ENCODE data around the gene LCOR. TPM values are rescaled to one million over a fixed set of nuclear protein-coding genes. Genes with fewer than 3 reads are reported as not detected.

Gene LCOR
- total RNA-seq, 1 experiment from 2014 or later = 42.1 TPM

DNA sequence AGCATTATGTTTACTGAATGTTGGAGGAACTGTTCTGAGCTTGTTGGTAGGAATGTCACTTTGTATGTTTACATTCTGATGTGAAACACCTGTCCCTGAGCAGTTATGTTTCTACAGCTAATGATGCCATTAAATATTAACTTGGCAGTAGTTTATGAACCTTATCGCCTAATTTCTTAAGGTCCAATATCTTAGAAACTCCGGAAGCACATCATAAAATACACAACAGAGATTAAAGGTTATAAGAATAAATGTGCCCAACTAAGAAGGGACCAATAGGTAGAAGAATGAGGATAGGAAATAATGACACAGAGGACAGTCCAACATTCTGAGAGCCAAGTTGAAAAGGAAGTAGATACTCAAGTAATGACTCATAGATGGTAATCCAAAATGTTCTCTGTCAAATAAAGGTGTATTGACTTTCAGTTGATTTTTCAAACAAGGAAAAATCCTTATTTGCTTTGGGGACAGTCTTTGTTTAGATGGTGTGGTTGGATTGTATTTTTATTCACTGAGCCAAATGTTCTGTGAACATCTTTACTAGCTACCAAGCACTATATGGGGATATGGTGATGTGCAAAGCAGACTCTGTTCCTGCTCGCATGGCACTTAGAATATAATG lies 31.9 kb downstream of the LCOR start:
- no peak overlapping the region for H3K27ac ChIP-seq (ENCODE audit: insufficient read length, low read depth, low read length)
- H4K8ac ChIP-seq (replicated peaks; ENCODE audit: insufficient read length, low read depth, low read length) = no peak overlapping the region
- no peak overlapping the region for H3K18ac ChIP-seq (ENCODE audit: insufficient read length, low read depth, low read length)
- H3K56ac ChIP-seq (ENCODE audit: insufficient read length, low read depth, low read length) = no peak overlapping the region
- TF ChIP-seq, protein P1, sequence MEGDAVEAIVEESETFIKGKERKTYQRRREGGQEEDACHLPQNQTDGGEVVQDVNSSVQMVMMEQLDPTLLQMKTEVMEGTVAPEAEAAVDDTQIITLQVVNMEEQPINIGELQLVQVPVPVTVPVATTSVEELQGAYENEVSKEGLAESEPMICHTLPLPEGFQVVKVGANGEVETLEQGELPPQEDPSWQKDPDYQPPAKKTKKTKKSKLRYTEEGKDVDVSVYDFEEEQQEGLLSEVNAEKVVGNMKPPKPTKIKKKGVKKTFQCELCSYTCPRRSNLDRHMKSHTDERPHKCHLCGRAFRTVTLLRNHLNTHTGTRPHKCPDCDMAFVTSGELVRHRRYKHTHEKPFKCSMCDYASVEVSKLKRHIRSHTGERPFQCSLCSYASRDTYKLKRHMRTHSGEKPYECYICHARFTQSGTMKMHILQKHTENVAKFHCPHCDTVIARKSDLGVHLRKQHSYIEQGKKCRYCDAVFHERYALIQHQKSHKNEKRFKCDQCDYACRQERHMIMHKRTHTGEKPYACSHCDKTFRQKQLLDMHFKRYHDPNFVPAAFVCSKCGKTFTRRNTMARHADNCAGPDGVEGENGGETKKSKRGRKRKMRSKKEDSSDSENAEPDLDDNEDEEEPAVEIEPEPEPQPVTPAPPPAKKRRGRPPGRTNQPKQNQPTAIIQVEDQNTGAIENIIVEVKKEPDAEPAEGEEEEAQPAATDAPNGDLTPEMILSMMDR (conservative IDR thresholded peaks at IDR 0.05) = no peak
- peaks cover 8% of the 10 kb centered on the region for H3K79me1 ChIP-seq (ENCODE audit: insufficient read depth, low read depth, low read length, poor library complexity, severe bottlenecking)
- no peak overlapping the region for H2BK15ac ChIP-seq (ENCODE audit: low read depth, low read length)
- no CpG with 5 or more reads among the region's 3 CpGs for WGBS (ENCODE audit: extremely low coverage, insufficient read length, low lambda C conversion rate)
- H3K14ac ChIP-seq (ENCODE audit: insufficient read depth, low read length) = no peak overlapping the region
- DNase-seq = no peak
- no peak overlapping the region; a peak in 1 of 7 replicates for H3K27ac Mint-ChIP-seq
- no peak overlapping the region for H3K9ac ChIP-seq (ENCODE audit: extremely low read depth, insufficient read length, low read length)
- no peak overlapping the region for H4K91ac ChIP-seq (ENCODE audit: insufficient read length, low read depth, low read length)
- H2AFZ ChIP-seq (ENCODE audit: low read length) = no peak overlapping the region
- no peak overlapping the region for H2BK120ac ChIP-seq (ENCODE audit: low read depth, low read length, poor library complexity, severe bottlenecking)
- H3K4me1 ChIP-seq (ENCODE audit: insufficient read depth, low read length) = no peaks in the 10 kb centered on the region
- H3K36me3 Mint-ChIP-seq (ENCODE audit: insufficient read depth in 1 of 3, low read depth in 3 of 3) = peaks cover 2 to 19% (median 13%) of the 10 kb centered on the region in 3 experiments; a peak in 6 of 7 replicates
- no peaks in the 10 kb centered on the region for H3K27me3 Mint-ChIP-seq (ENCODE audit: low read depth)
- no peak overlapping the region for H2BK5ac ChIP-seq (ENCODE audit: insufficient read length, low read length)
- H3K23ac ChIP-seq (ENCODE audit: insufficient read length, low read depth, low read length) = no peak overlapping the region
- H3K4me2 ChIP-seq (ENCODE audit: insufficient read depth, insufficient read length, low read length) = no peak overlapping the region
- H4K5ac ChIP-seq (ENCODE audit: insufficient read length, low read depth, low read length) = no peak overlapping the region
- H2BK20ac ChIP-seq (ENCODE audit: low read depth, low read length, poor library complexity, severe bottlenecking) = no peak overlapping the region
- no peaks in the 10 kb centered on the region for H3K9me3 Mint-ChIP-seq
- no peak overlapping the region for H3K4me3 Mint-ChIP-seq
- H3K9me3 ChIP-seq (ENCODE audit: control insufficient read depth, low read depth, low read length) = no peaks in the 10 kb centered on the region
- no peaks in the 10 kb centered on the region for H3K23me2 ChIP-seq (ENCODE audit: insufficient read length, low read depth, low read length, poor library complexity, severe bottlenecking)
- no peak overlapping the region for H2BK12ac ChIP-seq (ENCODE audit: insufficient read length, low read depth, low read length)
- no peak overlapping the region for H3K4ac ChIP-seq (ENCODE audit: low read depth, low read length)
- no peaks in the 10 kb centered on the region for H3K27me3 ChIP-seq (ENCODE audit: insufficient read depth, low read length)
- H2AK5ac ChIP-seq (ENCODE audit: insufficient read length, low read length) = no peak overlapping the region
- H4K20me1 ChIP-seq (ENCODE audit: control insufficient read depth, insufficient read depth, insufficient read length) = no peaks in the 10 kb centered on the region
- H3K4me1 Mint-ChIP-seq = peaks cover 5 to 11% of the 10 kb centered on the region in 2 experiments
- peaks cover 7% of the 10 kb centered on the region; the same call in 1 of the 2 replicates for H3K79me2 ChIP-seq (ENCODE audit: insufficient read depth, low read length)
- H3T11ph ChIP-seq (ENCODE audit: low read length) = no peak overlapping the region

Data from H9 (cell line).